Spleen (tissue), 7 donors: ENCODE measurements around the gene SPECC1.

ENCODE experiments used
- CTCF ChIP-seq, 11 experiments: fragments of 200-600 bp in 7 of 11; fragments of 450-650 bp in 4 of 11; sonication (generic) in 4 of 11; IDR thresholded peaks in 8 of 11; conservative IDR thresholded peaks in 3 of 11; 1 replicate in 7 of 11; 2 replicates in 4 of 11; pipeline versions ENCODE4 v1.4.0 to v1.8.0; 2016 to 2021; ENCODE audit warnings: antibody characterized with exemption in 11 of 11, inconsistent platforms in 4 of 11, mild to moderate bottlenecking in 1 of 11
- POLR2A ChIP-seq, 3 donors: fragments of 450-650 bp; IDR thresholded peaks; one replicate each; pipeline ENCODE4 v1.5.1; 2017; ENCODE audit warnings: antibody characterized with exemption in 3 of 3, mild to moderate bottlenecking in 1 of 3
- donor health status: DM: no; HTN: no; CAD: no; lungs with moderate emphysema.
- donor health status: DM: no; HTN: no; CAD: no.
- donor health status: DM: no; HTN: no; CAD: no.

- TF ChIP-seq CTCF (IDR thresholded peaks at IDR 0.05 in 8 of 11, conservative IDR thresholded peaks at IDR 0.05 in 3 of 11) (peak in 4 of 11 experiments; percentile 18 to 35 (median 20)), POLR2A (IDR thresholded peaks at IDR 0.05) (no peak)
Measured at GRCh38 chr17:20010099-20010863, 1.1 kb downstream of the SPECC1 start.
